Subcutaneous abdominal adipose tissue (tissue), 5 donors: ENCODE measurements around the gene SP6.

Source experiments
- H3K27ac ChIP-seq: one replicate; pipeline ENCODE4 v1.7.0; 2013; ENCODE audit warnings: low read depth, mild to moderate bottlenecking, inconsistent platforms, low read length, moderate library complexity
- H3K27me3 ChIP-seq, 5 donors: one replicate each; pipeline ENCODE4 v1.7.0; 2013; ENCODE audit warnings: low read length in 5 of 5, inconsistent platforms in 1 of 5; ENCODE audit not compliant: control insufficient read depth in 5 of 5, insufficient read depth in 4 of 5
- H3K36me3 ChIP-seq, 5 donors: one replicate each; pipeline ENCODE4 v1.7.0; 2013; ENCODE audit warnings: low read length in 5 of 5; ENCODE audit not compliant: control insufficient read depth in 5 of 5, insufficient read depth in 5 of 5
- H3K4me1 ChIP-seq, 5 donors: one replicate each; pipeline ENCODE4 v1.7.0; 2013; ENCODE audit warnings: low read length in 5 of 5, mild to moderate bottlenecking in 3 of 5, moderate library complexity in 1 of 5; ENCODE audit not compliant: control insufficient read depth in 5 of 5, insufficient read depth in 5 of 5
- H3K4me3 ChIP-seq, 5 donors: one replicate each; pipeline ENCODE4 v1.7.0; 2013; ENCODE audit warnings: low read length in 5 of 5, low read depth in 1 of 5
- H3K9ac ChIP-seq, 5 donors: one replicate each; pipeline ENCODE4 v1.7.0; 2013; ENCODE audit warnings: low read length in 5 of 5, mild to moderate bottlenecking in 4 of 5, moderate library complexity in 3 of 5
- H3K9me3 ChIP-seq, 5 donors: one replicate each; pipeline ENCODE4 v1.7.0; 2013; ENCODE audit warnings: low read length in 5 of 5; ENCODE audit not compliant: control insufficient read depth in 5 of 5
- donor health status: healthy.
- donor health status: healthy.
- donor health status: healthy.
- donor health status: healthy.
- donor health status: healthy.

The SP6 gene

GRCh38 chr17:47837401-47838039 is 13.4 kb downstream of the SP6 start:
- Histone ChIP-seq H3K4me3 (peak overlapping the region in 1 of 5 donors; percentile 22), H3K9ac (peak overlapping the region; percentile 22 to 84 (median 57)), H3K27me3 (no peaks in the 10 kb centered on the region), H3K9me3 (no peaks in the 10 kb centered on the region), H3K27ac (peak overlapping the region; percentile 84), H3K36me3 (peaks cover 0 to 39% (median 25%) of the 10 kb centered on the region in 5 donors), H3K4me1 (peaks cover 21 to 85% (median 77%) of the 10 kb centered on the region in 5 donors)

GRCh38 chr17:47836601-47837000 is 14.4 kb downstream of the SP6 start:
- no peaks in the 10 kb centered on the region for H3K27me3 ChIP-seq
- H3K4me1 ChIP-seq = peaks cover 21 to 94% (median 83%) of the 10 kb centered on the region in 5 donors
- peak overlapping the region in 3 of 5 donors; percentile 15 to 75 (median 21) for H3K9ac ChIP-seq
- H3K36me3 ChIP-seq = peaks cover 0 to 39% (median 25%) of the 10 kb centered on the region in 5 donors
- no peak overlapping the region for H3K4me3 ChIP-seq
- no peaks in the 10 kb centered on the region for H3K9me3 ChIP-seq
- H3K27ac ChIP-seq = peak overlapping the region; percentile 84

- peaks cover 21 to 92% (median 85%) of the 10 kb centered on the region in 5 donors for H3K4me1 ChIP-seq
- no peaks in the 10 kb centered on the region for H3K27me3 ChIP-seq
- H3K9ac ChIP-seq = peak overlapping the region in 1 of 5 donors; percentile 13
- H3K27ac ChIP-seq = peak overlapping the region; percentile 19
- H3K36me3 ChIP-seq = peaks cover 0 to 39% (median 25%) of the 10 kb centered on the region in 5 donors
- no peaks in the 10 kb centered on the region for H3K9me3 ChIP-seq
- H3K4me3 ChIP-seq = no peak overlapping the region
These were observed 16.2 kb downstream of the SP6 start for GRCh38 chr17:47834756-47835155.

- Histone ChIP-seq H3K27me3 (no peaks in the 10 kb centered on the region), H3K9me3 (no peaks in the 10 kb centered on the region), H3K36me3 (peaks cover 0 to 36% (median 27%) of the 10 kb centered on the region in 5 donors), H3K4me3 (peak overlapping the region; percentile 71 to 99 (median 98)), H3K4me1 (peaks cover 8 to 63% (median 57%) of the 10 kb centered on the region in 5 donors), H3K9ac (peak overlapping the region in 3 of 5 donors; percentile 51 to 90 (median 55)), H3K27ac (peak overlapping the region; percentile 63)
These were observed 19.0 kb downstream of the SP6 start for GRCh38 chr17:47831934-47832327.

DNA sequence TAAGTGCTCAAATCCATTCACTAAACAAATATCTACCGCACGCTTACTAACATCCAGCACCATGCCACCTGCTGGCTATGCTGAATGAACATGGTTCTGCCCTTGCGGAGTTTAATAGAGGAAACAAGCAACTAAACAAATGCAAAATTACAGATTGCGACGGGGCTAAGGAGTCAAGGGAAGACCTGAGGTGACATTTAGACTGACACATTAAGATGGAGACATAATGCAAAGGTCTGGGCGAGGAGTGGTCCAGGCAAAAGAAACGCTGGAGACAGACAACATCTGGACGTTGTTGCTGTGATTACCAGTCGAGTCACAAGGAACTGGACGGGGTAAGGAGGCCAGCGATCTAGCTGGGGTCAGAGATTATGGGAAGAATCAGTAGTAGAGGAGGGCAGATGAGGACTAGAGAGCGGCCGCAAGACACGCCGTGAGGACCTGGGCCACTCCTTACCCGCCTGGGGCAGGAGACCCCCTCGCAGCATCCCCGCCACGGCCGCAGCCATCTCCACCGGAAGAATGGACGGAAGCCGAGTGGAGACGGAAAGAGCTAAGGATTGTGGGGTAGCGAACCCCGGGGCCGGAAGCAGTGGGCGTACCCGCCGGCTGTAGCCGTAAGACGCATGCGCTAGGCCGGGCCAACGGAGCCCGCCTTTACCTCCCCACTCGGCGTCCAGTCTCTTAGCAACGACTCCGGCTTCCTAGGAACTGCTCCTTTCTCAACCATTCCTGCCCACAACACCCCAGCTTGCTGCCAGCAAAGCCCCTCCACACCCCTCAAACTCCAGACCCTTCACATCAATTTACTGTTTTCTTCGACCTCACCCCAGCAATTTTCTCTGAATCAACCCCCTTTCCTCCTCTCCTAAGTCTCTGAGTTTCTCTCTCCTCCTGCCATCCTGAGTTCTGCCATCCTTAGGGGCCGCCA is 19.7 kb downstream of the SP6 start, which contains the start of the genes LRRC46 and MRPL10:
Gene LRRC46 (plus strand): TSS at position 668 of the 931 bp plus-strand sequence. CDS start 320 bp downstream, outside the sequence.
Gene MRPL10 (minus strand): TSS at position 539 of the 931 bp plus-strand sequence. CDS start 30 bp downstream, at position 509.
- peak within 1 kb of the TSS; percentile 80 to 90 (median 81) for H3K9ac ChIP-seq
- H3K4me1 ChIP-seq = peaks cover 8 to 57% (median 50%) of the 10 kb centered on the region in 5 donors
- H3K4me3 ChIP-seq = peak within 1 kb of the TSS; percentile 87 to 99 (median 98)
- H3K27me3 ChIP-seq = no peaks in the 10 kb centered on the region
- peak within 1 kb of the TSS; percentile 63 for H3K27ac ChIP-seq
- peaks cover 0 to 36% (median 28%) of the 10 kb centered on the region in 5 donors for H3K36me3 ChIP-seq
- H3K9me3 ChIP-seq = no peaks in the 10 kb centered on the region

GRCh38 chr17:47830396-47831002 is 20.5 kb downstream of the SP6 start:
- H3K4me3 ChIP-seq = peak overlapping the region; percentile 87 to 99 (median 98)
- peaks cover 0 to 35% (median 25%) of the 10 kb centered on the region in 5 donors for H3K36me3 ChIP-seq
- H3K27me3 ChIP-seq = no peaks in the 10 kb centered on the region
- peak overlapping the region in 3 of 5 donors; percentile 80 to 90 (median 80) for H3K9ac ChIP-seq
- H3K9me3 ChIP-seq = no peaks in the 10 kb centered on the region
- peak overlapping the region; percentile 63 for H3K27ac ChIP-seq
- peaks cover 8 to 50% (median 42%) of the 10 kb centered on the region in 5 donors for H3K4me1 ChIP-seq

GRCh38 chr17:47829870-47830269 is 21.1 kb downstream of the SP6 start:
- H3K4me1 ChIP-seq = peaks cover 8 to 43% (median 38%) of the 10 kb centered on the region in 5 donors
- H3K36me3 ChIP-seq = peaks cover 0 to 35% (median 28%) of the 10 kb centered on the region in 5 donors
- H3K4me3 ChIP-seq = no peak overlapping the region
- H3K27ac ChIP-seq = no peak overlapping the region
- no peaks in the 10 kb centered on the region for H3K9me3 ChIP-seq
- H3K27me3 ChIP-seq = no peaks in the 10 kb centered on the region
- no peak overlapping the region for H3K9ac ChIP-seq

GRCh38 chr17:47823519-47823918 is 27.4 kb downstream of the SP6 start:
- Histone ChIP-seq H3K27ac (no peak overlapping the region), H3K27me3 (peaks cover 0 to 7% (median 0%) of the 10 kb centered on the region in 5 donors), H3K4me3 (no peak overlapping the region), H3K9ac (no peak overlapping the region), H3K36me3 (peaks cover 0 to 59% (median 53%) of the 10 kb centered on the region in 5 donors), H3K4me1 (peaks cover 2 to 29% (median 22%) of the 10 kb centered on the region in 5 donors), H3K9me3 (no peaks in the 10 kb centered on the region)

- Histone ChIP-seq H3K9ac (peak overlapping the region in 1 of 5 donors; percentile 33), H3K36me3 (peaks cover 0 to 59% (median 53%) of the 10 kb centered on the region in 5 donors), H3K9me3 (no peaks in the 10 kb centered on the region), H3K27ac (no peak overlapping the region), H3K27me3 (peaks cover 0 to 7% (median 0%) of the 10 kb centered on the region in 5 donors), H3K4me1 (peaks cover 2 to 29% (median 22%) of the 10 kb centered on the region in 5 donors), H3K4me3 (no peak overlapping the region)
These were observed 28.2 kb downstream of the SP6 start for GRCh38 chr17:47822785-47823184.
